ENCODE measurements around the gene SLC38A8. TPM values are rescaled to one million over a fixed set of nuclear protein-coding genes. Genes with fewer than 3 reads are reported as not detected.

SLC38A8 gene
- total and polyA plus RNA-seq, 2 donors (not counting 1 experiment from before 2014, with no cell fraction given) = not detected

DNA sequence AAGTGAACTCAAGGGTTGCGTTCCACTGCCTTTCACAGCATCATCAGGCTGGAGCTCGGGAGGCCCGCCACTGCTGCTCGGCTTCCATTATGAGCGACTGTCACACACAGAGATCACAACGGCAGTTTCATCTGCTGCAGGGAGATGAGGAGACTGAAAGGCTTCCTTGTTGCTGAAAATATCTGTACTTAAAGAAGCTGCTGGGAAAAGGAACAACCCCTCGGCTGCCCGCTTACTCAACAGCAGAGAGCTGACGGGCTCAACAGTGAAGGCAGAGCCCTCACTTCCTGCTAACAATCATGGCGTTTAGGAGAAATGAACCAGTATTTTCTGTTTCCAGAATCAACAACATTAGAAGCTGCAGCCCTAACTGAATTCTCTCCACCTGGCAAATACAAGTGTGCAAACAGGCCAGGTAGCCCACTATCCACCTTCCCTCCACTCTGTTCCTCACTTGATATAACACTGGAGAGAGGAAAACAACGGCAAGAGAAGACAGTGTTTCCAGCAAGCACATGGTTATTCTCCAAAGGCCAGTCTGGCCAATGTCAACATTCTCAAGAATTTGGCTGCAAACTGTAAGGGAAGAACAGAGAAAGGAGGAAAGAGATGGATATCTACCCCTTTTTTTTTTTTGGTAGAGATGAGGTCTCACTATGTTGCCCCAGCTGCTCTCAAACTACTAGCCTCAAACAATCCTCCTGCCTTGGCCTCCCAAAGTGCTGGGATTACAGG, 40.4 kb upstream of the SLC38A8 start:
- intact Hi-C loops (cut with micrococcal nuclease) = loop anchor here (10.0 kb wide), 1 partner anchor 422 kb away; the partner anchor contains the start of gene MEAK7
- no peak for ATAC-seq (ENCODE audit: low read depth)
- no peak overlapping the region for H3K4me3 ChIP-seq (ENCODE audit: control extremely low read depth in 1 of 5, extremely low read depth in 1 of 5, insufficient read depth in 1 of 5, low read depth in 2 of 5, low read length in 4 of 5)
- no peak overlapping the region for H3K9ac ChIP-seq (ENCODE audit: low read length)
- H2AFZ ChIP-seq (ENCODE audit: insufficient read depth, low read depth, low read length, poor library complexity, severe bottlenecking) = no peak overlapping the region
- no peak overlapping the region for H3K4me2 ChIP-seq (replicated peaks; ENCODE audit: low read depth, low read length, poor library complexity, severe bottlenecking)
- Mint-ChIP-seq H3K27me3 (no peaks in the 10 kb centered on the region), H3K4me3 (no peak overlapping the region), H3K4me1 (peaks cover 26% of the 10 kb centered on the region), H3K9me3 (ENCODE audit: insufficient read depth) (no peaks in the 10 kb centered on the region), H3K27ac (no peak overlapping the region)
- ChIA-PET CTCF (interaction anchor here (2.1 to 6.1 kb wide), 3 partner anchors 17 to 104 kb away, joined by 13 to 60 read pairs (median 26); partner anchors contain the start of gene TAF1C), POLR2A (no interaction called here)
- DNase-seq = no peak
- TF ChIP-seq EZH2 (IDR thresholded peaks at IDR 0.05; ENCODE audit: borderline replicate concordance, insufficient read depth, low read depth, low read length, poor library complexity, severe bottlenecking) = no peak
- TF ChIP-seq CTCF (IDR thresholded peaks at IDR 0.05) = no peak
- peaks cover 37% of the 10 kb centered on the region for H3K79me2 ChIP-seq (ENCODE audit: control insufficient read depth, insufficient read depth, low read length)
- peaks cover 79% of the 10 kb centered on the region for H4K20me1 ChIP-seq (ENCODE audit: control insufficient read depth, insufficient read depth, low read length, poor library complexity, severe bottlenecking)
- H3K4me1 ChIP-seq (ENCODE audit: control insufficient read depth in 2 of 2, insufficient read depth in 2 of 2, low read length in 2 of 2) = peaks cover 17 to 24% of the 10 kb centered on the region in 2 donors
- 100% methylated on average over 3 of the region's 11 CpGs for WGBS (ENCODE audit: insufficient coverage)
- peaks cover 1 to 75% of the 10 kb centered on the region in 2 experiments for H3K36me3 ChIP-seq (replicated peaks in 1 of 2; ENCODE audit: control extremely low read depth in 1 of 2, control insufficient read depth in 1 of 2, extremely low read depth in 1 of 2, insufficient read depth in 2 of 2, low read length in 1 of 2)
- no peaks in the 10 kb centered on the region for H3K27me3 ChIP-seq (replicated peaks in 1 of 4; ENCODE audit: control extremely low read depth in 1 of 4, control insufficient read depth in 3 of 4, insufficient read depth in 4 of 4, low read length in 3 of 4)
- no peak overlapping the region for H3K27ac ChIP-seq (ENCODE audit: low read length in 2 of 2)
- no peaks in the 10 kb centered on the region for H3K9me3 ChIP-seq (ENCODE audit: control extremely low read depth in 1 of 3, control insufficient read depth in 2 of 3, insufficient read depth in 1 of 3, low read length in 2 of 3)

DNA sequence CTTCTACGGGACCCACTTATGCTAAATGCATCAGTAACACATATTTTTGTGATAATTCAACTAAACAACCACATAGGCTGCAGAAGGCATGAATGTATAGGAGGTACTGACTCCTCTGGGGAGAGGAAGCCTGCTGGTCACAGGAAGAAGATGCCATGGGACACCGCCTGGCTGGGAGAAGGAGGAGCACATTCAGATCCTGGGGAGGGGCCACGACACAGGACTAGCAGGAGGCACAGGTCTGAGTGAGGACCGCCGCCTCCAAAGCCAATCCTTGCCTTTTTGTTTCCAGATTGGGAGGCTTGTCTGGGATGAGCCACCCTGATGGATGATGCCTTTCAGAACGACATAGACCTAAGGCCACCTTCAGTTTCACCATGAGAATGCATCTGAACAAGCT, 39.5 kb upstream of the SLC38A8 start:
- ATAC-seq (ENCODE audit: low read depth) = no peak
- H3K4me1 ChIP-seq (ENCODE audit: control insufficient read depth in 2 of 2, insufficient read depth in 2 of 2, low read length in 2 of 2) = peaks cover 13 to 19% of the 10 kb centered on the region in 2 donors
- peaks cover 20% of the 10 kb centered on the region for H3K4me1 Mint-ChIP-seq
- H3K27ac Mint-ChIP-seq = no peak overlapping the region
- peaks cover 1 to 75% of the 10 kb centered on the region in 2 experiments for H3K36me3 ChIP-seq (replicated peaks in 1 of 2; ENCODE audit: control extremely low read depth in 1 of 2, control insufficient read depth in 1 of 2, extremely low read depth in 1 of 2, insufficient read depth in 2 of 2, low read length in 1 of 2)
- no peak overlapping the region for H3K4me3 Mint-ChIP-seq
- H2AFZ ChIP-seq (ENCODE audit: insufficient read depth, low read depth, low read length, poor library complexity, severe bottlenecking) = no peak overlapping the region
- H3K9me3 ChIP-seq (ENCODE audit: control extremely low read depth in 1 of 3, control insufficient read depth in 2 of 3, insufficient read depth in 1 of 3, low read length in 2 of 3) = no peaks in the 10 kb centered on the region
- intact Hi-C loops (cut with micrococcal nuclease) = loop anchor here (10.0 kb wide), 1 partner anchor 423 kb away; the partner anchor contains the start of gene MEAK7
- H4K20me1 ChIP-seq (ENCODE audit: control insufficient read depth, insufficient read depth, low read length, poor library complexity, severe bottlenecking) = peaks cover 82% of the 10 kb centered on the region
- H3K27ac ChIP-seq (ENCODE audit: low read length in 2 of 2) = no peak overlapping the region
- H3K9me3 Mint-ChIP-seq (ENCODE audit: insufficient read depth) = no peaks in the 10 kb centered on the region
- no peak overlapping the region for H3K4me2 ChIP-seq (replicated peaks; ENCODE audit: low read depth, low read length, poor library complexity, severe bottlenecking)
- no peaks in the 10 kb centered on the region for H3K27me3 Mint-ChIP-seq
- H3K79me2 ChIP-seq (ENCODE audit: control insufficient read depth, insufficient read depth, low read length) = peaks cover 44% of the 10 kb centered on the region
- 92% methylated on average over 5 of the region's 6 CpGs for WGBS (ENCODE audit: insufficient coverage)
- H3K4me3 ChIP-seq (ENCODE audit: control extremely low read depth in 1 of 5, extremely low read depth in 1 of 5, insufficient read depth in 1 of 5, low read depth in 2 of 5, low read length in 4 of 5) = no peak overlapping the region
- no peak overlapping the region for H3K9ac ChIP-seq (ENCODE audit: low read length)
- POLR2A ChIA-PET = no interaction called here
- no peak for TF ChIP-seq EZH2 (IDR thresholded peaks at IDR 0.05; ENCODE audit: borderline replicate concordance, insufficient read depth, low read depth, low read length, poor library complexity, severe bottlenecking)
- no peak for DNase-seq
- H3K27me3 ChIP-seq (replicated peaks in 1 of 4; ENCODE audit: control extremely low read depth in 1 of 4, control insufficient read depth in 3 of 4, insufficient read depth in 4 of 4, low read length in 3 of 4) = no peaks in the 10 kb centered on the region
- CTCF ChIA-PET = interaction anchor here (5.4 kb wide), 1 partner anchor 105 kb away, joined by 60 read pairs; the partner anchor contains the start of gene TAF1C
